D721Med (cell line): ENCODE results near the gene CDH4.

Experiments used
- DNase-seq: peaks from one replicate; pipeline ENCODE4 v3.0.0; 2011; ENCODE audit warnings: low spot score; ENCODE audit not compliant: insufficient read length
- FAIRE-seq: peaks from 2 replicates; lab custom pipeline; 2011; peaks lifted over from hg19 to GRCh38; lab: Jason Lieb, UNC
- TF ChIP-seq, protein P1 (sequence below): IDR thresholded peaks from 2 replicates; pipeline ENCODE4 v1.5.1; 2012; ENCODE audit warnings: mild to moderate bottlenecking, control low read depth; ENCODE audit not compliant: insufficient read depth; ENCODE audit errors: missing control alignments

Gene CDH4

DNA sequence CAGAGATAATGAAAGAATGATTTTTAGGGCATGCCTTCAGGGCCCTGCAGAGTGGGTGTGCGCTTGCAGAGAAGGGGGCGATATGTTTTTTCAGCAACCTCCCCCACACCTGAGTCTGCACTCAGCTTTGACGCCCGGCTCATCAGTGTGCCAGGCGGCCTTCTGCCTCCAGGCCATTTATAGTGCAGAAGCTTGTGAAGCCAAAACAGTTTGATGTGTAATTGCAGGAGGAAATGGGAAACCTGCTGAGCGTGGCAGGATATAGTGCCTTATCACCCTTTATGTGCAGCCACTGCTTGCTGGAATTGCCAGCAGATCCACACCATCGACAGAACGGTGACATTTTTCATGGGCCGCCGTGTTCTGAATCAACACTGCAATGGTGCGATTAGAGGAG lies 178.2 kb downstream of the CDH4 start:
- DNase-seq (no peak), FAIRE-seq (no peak)

DNA sequence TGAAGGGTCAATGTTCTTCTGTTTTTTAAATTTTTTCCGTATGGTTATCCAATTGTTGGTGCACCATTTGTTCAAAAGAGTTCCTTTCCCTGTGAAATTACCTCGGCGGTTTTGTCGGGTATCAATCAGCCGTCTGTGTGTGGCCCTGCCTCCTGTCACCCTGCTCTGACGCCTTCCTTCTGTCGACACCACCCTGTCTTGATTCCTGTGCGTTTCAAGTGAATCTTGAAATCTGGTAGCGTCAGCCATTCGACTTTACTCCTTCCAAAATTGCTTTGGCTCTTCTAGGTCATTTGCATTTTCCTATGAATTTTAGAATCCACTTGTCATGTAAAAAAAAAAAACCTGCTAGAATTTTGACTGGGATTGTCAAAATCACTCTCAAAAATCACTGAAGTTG lies 181.1 kb downstream of the CDH4 start:
- no peak for DNase-seq
- no peak for FAIRE-seq
- TF ChIP-seq, protein P1, sequence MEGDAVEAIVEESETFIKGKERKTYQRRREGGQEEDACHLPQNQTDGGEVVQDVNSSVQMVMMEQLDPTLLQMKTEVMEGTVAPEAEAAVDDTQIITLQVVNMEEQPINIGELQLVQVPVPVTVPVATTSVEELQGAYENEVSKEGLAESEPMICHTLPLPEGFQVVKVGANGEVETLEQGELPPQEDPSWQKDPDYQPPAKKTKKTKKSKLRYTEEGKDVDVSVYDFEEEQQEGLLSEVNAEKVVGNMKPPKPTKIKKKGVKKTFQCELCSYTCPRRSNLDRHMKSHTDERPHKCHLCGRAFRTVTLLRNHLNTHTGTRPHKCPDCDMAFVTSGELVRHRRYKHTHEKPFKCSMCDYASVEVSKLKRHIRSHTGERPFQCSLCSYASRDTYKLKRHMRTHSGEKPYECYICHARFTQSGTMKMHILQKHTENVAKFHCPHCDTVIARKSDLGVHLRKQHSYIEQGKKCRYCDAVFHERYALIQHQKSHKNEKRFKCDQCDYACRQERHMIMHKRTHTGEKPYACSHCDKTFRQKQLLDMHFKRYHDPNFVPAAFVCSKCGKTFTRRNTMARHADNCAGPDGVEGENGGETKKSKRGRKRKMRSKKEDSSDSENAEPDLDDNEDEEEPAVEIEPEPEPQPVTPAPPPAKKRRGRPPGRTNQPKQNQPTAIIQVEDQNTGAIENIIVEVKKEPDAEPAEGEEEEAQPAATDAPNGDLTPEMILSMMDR, result no peak

More for the DNA sequence above, 178.2 kb downstream of the CDH4 start:
- TF ChIP-seq, protein P1, result no peak

DNA sequence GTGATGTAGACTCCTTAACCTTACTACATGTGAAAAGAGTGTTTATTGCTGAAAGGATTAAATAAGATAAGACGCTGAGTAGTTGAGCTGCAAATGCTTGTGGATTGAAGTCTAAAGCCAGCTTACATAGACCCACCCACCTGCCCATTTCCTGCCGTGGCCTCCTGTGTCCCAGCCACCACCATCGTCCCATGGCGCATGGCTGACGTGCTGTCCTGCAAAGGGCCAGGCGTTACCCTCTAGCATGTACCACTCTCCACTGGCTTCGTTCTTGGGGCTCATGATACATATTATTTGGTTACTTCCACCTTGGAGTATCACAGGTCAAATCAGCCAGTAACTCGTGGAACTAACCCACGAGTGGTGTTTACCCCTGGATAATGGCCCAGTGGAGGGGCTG lies 181.8 kb downstream of the CDH4 start:
- no peak for FAIRE-seq
- DNase-seq, result no peak
- TF ChIP-seq, protein P1, result no peak

DNA sequence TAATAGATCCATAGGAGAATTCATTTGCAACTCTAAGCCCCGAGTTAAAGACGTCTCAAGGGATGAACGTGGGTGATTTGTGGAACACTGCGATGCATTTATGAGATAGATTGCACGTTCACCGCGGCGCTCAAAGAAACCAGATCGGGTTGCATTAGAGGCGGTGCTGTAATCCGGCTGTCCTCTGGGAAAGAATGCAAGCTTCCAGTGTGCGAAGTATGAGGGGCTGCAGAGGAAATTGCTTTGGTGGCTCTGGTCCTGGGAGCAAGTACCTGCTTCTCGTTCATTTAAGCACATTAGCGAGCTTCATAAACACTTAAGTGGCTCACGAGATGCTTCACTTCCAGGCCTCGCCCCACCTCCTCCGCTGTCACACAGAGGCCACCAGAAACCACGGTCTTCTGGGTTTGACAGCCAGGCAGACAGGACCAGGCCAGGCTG lies 182.3 kb downstream of the CDH4 start:
- FAIRE-seq (no peak), DNase-seq (no peak)
- TF ChIP-seq, protein P1, result no peak

DNA sequence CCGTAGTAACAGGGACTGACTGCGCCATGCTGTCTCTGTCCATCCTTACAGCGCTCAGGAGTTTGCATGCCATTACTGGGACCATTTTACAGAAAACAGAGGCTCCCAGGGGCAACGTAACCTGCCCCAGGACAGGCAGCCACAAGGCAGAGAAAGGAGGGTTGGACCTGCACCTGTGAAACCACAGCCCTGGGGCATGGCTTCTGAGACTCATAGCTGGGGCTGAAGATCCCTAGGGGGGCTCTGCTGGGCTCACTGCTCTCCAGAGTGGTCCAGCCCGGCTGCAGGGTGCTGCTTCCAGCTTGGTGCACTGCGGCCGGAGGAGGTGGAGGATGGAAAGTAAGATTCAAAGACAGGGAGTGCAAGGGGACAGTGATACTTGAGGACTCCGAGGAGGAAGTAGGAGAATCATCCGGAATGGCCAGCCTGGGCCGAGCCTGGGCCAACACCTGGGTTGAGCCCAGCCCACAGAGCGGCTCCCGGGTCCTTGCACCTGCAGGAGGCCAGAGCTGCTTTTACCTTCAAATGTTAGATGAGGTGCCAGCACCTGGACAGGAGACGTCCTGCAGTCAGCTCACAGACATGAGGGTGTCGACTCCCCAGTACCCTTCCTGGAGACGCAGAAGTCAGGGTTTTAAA lies 183.2 kb downstream of the CDH4 start:
- TF ChIP-seq, protein P1, result no peak
- no peak for DNase-seq
- FAIRE-seq, result no peak

DNA sequence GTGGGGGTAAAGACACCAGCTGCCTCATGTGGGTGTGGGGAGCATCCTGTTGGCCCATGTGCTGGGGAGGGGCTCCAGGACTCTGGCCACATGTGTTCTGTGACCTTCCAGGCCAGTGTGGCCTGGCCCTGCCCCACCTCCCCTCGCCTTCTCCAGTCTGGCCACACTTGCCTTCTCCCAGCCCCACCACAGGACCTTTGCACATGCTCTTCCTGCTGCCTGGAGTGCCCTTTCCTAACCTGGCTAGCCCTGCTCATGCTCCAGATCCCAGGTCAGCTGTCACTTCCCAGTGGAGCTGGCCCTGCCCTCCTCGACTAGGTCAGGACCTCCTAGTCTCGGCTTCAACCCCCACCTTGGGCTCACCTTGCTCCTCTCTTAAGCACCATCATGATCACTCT lies 183.8 kb downstream of the CDH4 start:
- DNase-seq (no peak), FAIRE-seq (no peak)
- TF ChIP-seq, protein P1, result no peak

DNA sequence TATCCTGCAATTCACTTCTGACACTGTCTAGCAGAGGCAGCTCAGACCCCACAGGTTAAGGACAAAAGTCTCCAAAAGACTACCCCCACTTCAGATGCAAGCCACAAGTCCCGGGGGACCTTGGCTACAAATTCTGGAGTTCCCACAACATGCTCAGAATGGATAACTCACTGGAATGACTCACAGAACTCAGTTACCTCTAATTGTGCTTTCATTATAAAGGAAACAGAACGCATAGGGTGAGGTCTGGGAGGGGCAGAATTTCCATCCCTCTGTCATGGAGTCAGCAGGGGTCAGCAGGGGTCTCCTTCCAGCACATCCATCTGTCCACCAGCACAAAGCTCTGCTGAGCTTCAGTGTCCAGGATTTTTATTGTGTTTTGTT lies 184.2 kb downstream of the CDH4 start:
- no peak for DNase-seq
- TF ChIP-seq, protein P1, result no peak
- FAIRE-seq, result no peak
